G401 (cell line): Measurements from ENCODE around the gene DYRK1A. TPM values are rescaled to one million over a fixed set of nuclear protein-coding genes. Genes with fewer than 3 reads are reported as not detected.

Experiments
- DNase-seq: peaks from one replicate; pipeline ENCODE4 v3.0.0-alpha.2; 2015; ENCODE audit warnings: low spot score
- in situ Hi-C: cut with HindIII; loops from 2 replicates; pipeline ENCODE4 v1.10.0; 2016; ENCODE audit warnings: low sequenced_read_pairs, mixed read lengths
- total RNA-seq: library from RNA; depleted of rRNA; stranded (reverse); fragments of >200 nt; shearing (Covaris generic); gene quantifications from 2 replicates; pipeline ENCODE4 v1.2.3, GENCODE V29; 2014

The DYRK1A gene
- total RNA-seq, 1 experiment from 2014 or later = 51.4 TPM

DNA sequence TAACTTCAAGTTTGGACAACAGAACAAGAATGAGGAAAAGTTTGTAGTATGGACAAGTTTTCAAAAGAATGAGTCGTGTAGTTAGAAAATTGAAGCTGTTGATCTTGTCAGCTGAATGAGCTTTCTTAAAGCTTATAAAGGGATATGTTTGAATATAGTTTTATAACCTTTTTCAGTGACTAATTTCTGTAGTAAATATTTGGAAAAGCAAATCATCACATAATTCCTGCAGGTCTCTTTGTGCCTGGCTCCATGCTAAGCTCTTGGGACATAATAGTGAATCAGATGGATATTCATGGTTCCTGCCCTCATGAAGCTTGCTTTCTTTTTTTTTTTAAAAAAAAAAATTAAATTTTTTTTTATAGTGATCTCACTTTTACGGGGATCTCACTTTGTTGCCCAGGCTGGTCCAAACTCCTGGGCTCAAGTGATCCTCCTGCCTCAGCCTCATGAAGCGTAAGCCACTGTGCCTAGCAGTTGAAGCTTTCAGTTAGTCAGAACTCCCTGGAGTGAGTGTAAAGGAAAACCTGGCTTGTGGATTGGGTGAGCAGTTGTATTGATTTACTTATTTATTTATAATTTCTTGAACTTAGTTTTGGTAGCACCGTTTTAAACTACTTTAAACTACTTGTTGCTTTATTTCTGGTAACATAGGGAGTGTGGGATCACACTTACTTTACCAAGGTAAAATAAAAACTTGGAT is 15.5 kb downstream of the DYRK1A start:
- in situ Hi-C loops = no loop called here
- no peak for DNase-seq

GRCh38 chr21:37383086-37383485 is 16.5 kb downstream of the DYRK1A start:
- in situ Hi-C loops = no loop called here
- DNase-seq = no peak

GRCh38 chr21:37383784-37384311 is 17.3 kb downstream of the DYRK1A start:
- in situ Hi-C loops = no loop called here
- DNase-seq = no peak

DNA sequence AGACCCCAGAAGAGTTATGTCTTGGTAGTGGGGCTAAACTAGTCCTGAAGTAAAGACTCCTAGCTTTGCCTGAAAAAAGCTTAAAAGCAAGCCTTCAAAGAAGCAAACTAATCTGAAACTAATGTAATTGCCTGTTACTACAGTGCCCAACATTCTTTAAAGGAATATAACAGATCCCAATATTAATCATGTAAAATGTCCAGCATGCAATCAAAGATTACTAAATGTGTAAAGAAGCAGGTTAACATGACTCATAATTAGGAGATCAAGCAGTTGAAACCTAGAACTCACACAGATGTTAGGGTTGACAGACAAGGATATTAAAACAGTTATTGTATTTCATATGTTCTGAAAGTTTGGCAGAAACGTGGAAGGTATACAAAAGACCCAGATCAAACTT is 17.8 kb downstream of the DYRK1A start:
- no peak for DNase-seq
- in situ Hi-C loops = no loop called here

GRCh38 chr21:37385179-37385765 is 18.7 kb downstream of the DYRK1A start:
- in situ Hi-C loops = no loop called here

DNA sequence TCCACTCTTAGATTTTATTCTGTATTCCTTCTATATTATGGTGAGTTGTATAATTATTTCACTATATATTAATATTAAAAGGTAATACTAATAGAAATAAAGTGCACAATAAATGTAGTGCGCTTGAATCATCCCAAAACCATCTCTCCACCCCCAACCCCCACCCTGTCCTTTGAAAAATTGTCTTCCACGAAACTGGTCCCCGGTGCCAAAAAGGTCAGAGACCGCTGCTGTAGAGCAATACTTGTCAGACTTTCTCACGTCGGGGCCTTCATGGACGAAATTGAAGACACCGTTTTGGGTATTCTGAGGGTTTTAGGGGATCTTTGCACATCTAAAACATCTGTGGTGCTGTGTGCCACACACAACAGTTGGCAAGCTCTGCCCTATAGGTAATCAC is 19.6 kb downstream of the DYRK1A start:
- in situ Hi-C loops = no loop called here
- no peak for DNase-seq

More at GRCh38 chr21:37385179-37385765, 18.7 kb downstream of the DYRK1A start:
- no peak for DNase-seq

DNA sequence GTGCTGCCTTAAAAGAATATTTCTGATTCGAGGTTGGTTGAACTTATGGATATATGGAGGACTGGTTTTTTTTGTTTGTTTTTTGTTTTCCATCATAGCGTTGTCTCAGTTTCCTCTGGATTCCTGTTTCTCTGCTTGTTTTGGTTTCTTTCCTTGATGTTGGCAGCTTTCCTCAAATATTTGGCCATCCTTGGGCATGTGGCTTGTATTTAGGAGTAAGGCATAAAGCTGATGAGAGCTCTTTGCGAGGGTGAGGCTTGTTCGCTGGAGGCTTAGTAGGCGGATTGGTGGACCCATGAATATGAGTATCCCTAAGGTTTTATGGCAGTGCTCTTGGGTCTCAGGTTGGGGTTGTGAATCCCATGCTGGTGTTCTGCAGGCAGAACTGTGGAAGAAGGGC is 22.9 kb downstream of the DYRK1A start:
- DNase-seq = no peak
- in situ Hi-C loops = no loop called here

- in situ Hi-C loops = no loop called here
- no peak for DNase-seq
Measured at GRCh38 chr21:37391666-37392065, 25.1 kb downstream of the DYRK1A start.

- in situ Hi-C loops = no loop called here
- no peak for DNase-seq
Measured at GRCh38 chr21:37392441-37392840, 25.9 kb downstream of the DYRK1A start.

DNA sequence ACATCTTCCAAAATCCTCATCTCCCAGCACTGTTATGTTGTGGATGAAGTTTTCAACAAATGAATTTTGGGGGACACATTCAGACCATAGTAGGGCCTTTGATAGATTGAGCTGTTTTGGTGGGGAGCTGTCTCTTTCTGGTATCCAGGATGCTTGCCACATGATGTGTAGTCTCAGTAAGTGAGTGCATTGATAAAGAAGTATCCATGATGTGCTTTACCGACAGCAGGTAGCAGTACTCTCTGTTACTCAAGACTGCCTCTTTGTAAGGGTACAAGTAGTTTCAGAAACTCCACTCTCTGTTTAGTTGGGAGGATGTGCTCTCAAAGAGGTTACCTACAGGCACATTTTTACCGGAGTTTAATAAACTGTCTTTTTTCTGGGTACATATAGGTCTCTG is 26.5 kb downstream of the DYRK1A start:
- no peak for DNase-seq
- in situ Hi-C loops = no loop called here

GRCh38 chr21:37393786-37394185 is 27.2 kb downstream of the DYRK1A start:
- DNase-seq = no peak
- in situ Hi-C loops = no loop called here

DNA sequence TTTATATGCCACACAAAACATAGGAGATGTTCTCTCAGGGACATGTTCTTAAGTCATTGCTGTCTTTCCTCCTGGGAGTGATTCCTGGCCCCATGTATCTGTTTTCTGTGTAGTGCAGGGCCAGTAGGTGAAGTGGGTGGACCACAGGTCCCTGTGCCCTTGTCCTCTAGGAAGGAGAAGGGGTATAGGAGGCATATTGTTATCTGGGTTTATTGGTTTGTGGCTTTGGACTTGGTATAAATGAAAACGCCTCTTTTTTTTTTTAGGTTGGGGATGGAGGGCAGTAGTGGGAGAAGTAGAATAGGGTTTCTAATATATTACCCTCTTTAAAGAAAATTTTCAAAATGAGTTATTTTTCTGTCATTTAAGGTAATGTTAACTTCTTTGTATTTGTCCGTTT is 29.4 kb downstream of the DYRK1A start:
- in situ Hi-C loops = no loop called here
- DNase-seq = no peak

GRCh38 chr21:37396855-37397254 is 30.3 kb downstream of the DYRK1A start:
- no peak for DNase-seq

DNA sequence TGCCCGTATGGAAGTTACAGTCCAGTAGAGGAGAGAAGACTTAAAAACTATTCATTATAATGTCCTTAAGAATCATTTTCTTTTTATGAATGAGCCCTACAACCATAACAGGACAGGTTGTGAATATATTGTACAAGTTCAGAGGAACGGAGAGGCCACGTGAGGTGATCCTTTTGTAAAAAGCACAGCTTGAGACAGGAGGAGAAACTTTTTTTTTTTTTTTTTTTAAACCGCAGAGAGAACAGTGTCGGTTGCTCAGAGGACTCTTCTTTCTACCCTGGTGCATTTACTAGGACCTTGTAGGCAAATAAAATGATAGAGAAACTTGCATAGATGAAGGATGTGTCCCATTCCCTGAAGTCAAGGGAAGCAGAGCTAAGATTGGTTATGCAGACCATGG is 32.1 kb downstream of the DYRK1A start:
- DNase-seq = no peak
- in situ Hi-C loops = no loop called here

More at GRCh38 chr21:37396855-37397254, 30.3 kb downstream of the DYRK1A start:
- in situ Hi-C loops = no loop called here

GRCh38 chr21:37402251-37402867 is 35.8 kb downstream of the DYRK1A start:
- in situ Hi-C loops = no loop called here
- DNase-seq = no peak

- in situ Hi-C loops = no loop called here
Measured at GRCh38 chr21:37405629-37406028, 39.1 kb downstream of the DYRK1A start.

GRCh38 chr21:37407719-37408420 is 41.3 kb downstream of the DYRK1A start:
- DNase-seq = no peak
- in situ Hi-C loops = no loop called here

More at GRCh38 chr21:37405629-37406028, 39.1 kb downstream of the DYRK1A start:
- DNase-seq = no peak

DNA sequence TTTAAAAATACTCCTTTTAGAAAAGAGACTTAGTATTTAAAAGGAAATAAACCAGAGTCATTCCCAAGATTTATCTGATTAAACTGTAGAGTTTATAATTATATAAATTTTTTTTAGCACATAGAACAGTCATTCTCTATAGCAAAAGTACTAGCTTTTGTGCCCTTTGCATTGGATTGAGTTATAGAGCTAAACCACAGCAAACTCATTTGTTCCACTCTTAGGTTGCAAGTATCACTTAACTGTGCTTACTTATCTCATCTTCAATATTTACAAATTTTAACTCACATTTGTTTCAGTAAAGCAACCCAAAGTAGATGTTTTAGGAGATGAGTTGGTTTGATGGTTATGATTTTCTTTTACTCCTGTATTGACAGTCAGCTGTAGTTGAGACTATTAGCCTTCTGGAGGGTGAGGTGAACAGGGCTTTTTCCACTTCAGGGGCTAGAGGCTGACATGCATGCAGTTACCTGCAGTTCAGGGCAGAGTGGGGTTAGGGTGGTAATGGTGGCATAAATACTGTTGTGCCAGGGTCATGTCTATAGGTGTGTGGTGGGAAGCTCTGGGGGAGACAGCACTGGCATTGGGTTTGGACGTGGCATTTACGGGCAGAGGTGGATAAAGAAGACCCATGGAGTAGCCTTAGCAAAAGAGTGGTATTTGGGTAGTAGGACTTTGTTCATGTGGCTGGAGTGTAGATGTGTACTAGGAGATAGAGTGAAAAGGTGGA is 42.1 kb downstream of the DYRK1A start:
- in situ Hi-C loops = no loop called here
- DNase-seq = no peak

GRCh38 chr21:37410639-37411038 is 44.1 kb downstream of the DYRK1A start:
- in situ Hi-C loops = no loop called here
- DNase-seq = no peak
